NCI-H2029 treated with DMSO at 0.1 percent for 48 hours (cell line): ENCODE measurements around the gene ERC2.

Source experiments
- DNase-seq: peaks from one replicate; lab custom pipeline; 2025; lab: John Stamatoyannopoulos, UW

Gene ERC2

DNA sequence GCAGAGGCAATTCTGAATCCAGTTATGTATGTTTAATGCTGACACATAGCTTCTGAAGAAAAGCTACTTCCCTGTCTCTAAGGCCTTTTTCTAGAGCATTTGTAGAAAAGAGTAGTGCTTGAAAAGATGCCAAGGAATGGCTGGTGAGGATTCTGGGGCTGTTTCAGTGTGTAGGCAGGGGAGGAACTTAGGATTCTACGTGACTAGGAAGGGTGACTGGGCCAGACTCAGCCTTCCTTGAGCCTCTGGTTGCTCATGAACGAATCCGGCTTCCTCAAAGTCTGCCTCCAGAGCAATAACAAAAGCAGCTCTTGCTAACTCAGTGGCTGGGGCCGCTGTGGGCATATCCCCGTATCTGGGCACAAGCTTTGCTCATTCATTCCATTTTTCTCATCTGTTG, 876.4 kb downstream of the ERC2 start:
- no peak for DNase-seq

GRCh38 chr3:55588146-55588765, 880.0 kb downstream of the ERC2 start:
- DNase-seq: no peak

- DNase-seq: no peak
Observed at GRCh38 chr3:55585856-55586255, 882.4 kb downstream of the ERC2 start.

GRCh38 chr3:55584716-55585368, 883.4 kb downstream of the ERC2 start:
- no peak for DNase-seq

GRCh38 chr3:55584030-55584429, 884.2 kb downstream of the ERC2 start:
- DNase-seq: no peak

GRCh38 chr3:55583475-55583874, 884.8 kb downstream of the ERC2 start:
- DNase-seq: no peak

- DNase-seq: no peak
Observed at GRCh38 chr3:55579496-55579895, 888.8 kb downstream of the ERC2 start.

DNA sequence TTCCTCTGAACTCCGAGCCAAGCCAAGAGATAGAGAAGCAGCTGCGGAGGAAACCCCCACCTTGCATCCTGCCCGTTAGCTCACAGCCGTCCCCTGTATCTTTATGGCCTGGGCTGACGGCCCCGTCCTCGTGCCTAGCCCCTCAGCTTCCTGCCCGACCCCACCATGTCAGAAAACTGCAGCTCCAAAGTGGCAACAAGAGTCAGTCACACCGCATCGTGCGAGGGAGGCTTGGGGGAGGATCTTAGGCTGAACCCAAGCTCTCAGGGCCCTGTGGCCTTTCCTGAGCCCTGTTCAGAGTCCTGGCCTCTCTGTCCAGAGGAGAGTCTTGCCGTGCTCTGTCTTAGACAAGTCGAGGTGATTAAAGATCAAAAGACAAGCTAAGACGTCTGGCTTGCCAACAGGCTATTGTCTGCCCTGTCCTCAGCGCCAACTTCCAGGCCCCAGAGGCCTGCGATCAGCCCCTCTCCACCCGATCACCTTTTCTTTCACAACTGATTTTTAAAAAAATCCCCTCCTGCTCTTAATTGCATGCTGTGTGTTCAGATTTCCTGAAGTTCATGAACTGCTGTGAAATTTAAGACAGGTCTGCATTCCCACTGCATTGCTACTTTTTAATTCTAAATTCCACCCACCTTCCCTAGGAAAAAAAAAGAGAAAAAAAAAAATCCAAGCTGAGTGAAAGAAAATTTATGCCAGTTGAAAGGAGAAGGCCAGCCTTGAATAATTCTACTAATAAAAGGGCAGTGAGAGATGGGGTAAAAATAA, 891.5 kb downstream of the ERC2 start:
- no peak for DNase-seq

GRCh38 chr3:55574671-55575070, 893.6 kb downstream of the ERC2 start:
- DNase-seq: no peak

GRCh38 chr3:55572816-55573215, 895.5 kb downstream of the ERC2 start:
- DNase-seq: no peak

GRCh38 chr3:55571913-55572312, 896.4 kb downstream of the ERC2 start:
- DNase-seq: peak; percentile 62

DNA sequence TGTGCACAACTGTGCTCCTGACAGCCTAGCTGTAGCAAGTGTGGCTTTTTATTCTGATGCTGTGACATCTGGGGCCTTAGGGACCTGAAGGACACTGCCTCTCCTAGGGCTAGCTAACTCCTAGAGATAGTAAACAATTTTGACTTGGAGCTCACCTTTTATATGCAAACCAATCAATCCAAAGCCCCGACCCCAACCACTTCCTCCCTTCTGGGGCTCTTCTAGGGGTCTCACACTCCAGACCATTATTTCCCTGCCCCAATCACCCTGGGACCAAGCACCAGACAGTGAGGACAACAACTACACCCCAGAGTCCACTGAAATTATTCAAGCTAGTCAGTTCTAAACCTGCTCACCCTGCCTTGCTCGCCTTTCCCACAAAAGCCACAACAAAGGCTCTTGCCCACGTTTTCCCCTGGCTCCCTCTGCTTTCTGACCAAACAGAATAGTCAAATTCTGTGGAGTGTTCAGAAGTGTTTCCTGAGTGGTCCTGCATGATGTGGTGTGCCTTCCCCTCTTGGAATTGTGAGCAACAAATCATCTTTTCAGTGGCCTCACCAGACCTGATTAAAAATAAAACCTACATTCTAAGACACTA, 897.0 kb downstream of the ERC2 start:
- DNase-seq: no peak

DNA sequence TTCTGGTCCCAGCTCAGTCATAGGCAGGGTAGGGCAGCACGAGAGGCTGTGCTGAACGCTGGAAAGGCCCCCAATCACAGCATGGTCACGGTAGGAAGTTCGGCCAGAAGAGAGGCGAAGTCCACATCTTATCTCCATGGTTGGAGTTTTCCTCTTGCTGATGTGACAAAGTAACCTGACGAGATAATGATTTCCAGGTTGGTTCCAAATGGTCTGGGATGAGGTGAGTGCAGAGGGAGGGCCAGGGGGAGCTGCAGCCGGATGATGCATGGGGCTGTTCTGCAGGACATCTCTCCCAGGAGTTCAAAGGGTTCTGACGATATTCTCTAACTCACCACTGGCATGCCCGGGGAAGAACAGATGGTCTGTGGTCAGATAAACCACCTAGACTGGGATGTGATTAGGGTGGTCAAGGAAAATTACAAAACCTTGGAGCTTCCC, 898.0 kb downstream of the ERC2 start:
- no peak for DNase-seq

DNA sequence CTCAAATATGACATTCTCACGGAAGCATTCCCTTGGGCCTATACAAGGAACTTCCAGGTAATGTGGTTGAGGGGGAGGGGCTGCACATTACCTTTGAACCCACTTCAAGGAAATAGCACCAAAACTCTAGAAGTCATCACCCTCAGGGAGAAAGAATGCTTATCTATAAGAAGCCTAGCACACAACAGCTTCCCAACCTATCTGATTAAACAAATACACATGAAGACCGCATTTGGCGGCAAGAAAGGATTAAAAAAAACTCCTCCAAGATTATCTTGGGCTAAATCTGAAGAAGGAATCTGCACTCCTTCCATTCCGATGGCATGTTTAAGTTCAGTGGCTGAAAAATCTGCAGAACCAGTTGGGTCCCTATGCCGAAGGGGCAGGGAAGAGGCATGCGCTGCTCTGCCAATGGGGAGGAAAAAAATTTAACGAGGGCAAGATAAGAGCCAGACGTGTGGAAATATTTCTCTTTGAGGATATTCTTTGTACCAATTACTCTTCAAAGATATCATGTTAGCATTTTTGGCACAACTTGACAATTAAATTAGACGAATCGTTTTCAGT, 899.2 kb downstream of the ERC2 start:
- no peak for DNase-seq

DNA sequence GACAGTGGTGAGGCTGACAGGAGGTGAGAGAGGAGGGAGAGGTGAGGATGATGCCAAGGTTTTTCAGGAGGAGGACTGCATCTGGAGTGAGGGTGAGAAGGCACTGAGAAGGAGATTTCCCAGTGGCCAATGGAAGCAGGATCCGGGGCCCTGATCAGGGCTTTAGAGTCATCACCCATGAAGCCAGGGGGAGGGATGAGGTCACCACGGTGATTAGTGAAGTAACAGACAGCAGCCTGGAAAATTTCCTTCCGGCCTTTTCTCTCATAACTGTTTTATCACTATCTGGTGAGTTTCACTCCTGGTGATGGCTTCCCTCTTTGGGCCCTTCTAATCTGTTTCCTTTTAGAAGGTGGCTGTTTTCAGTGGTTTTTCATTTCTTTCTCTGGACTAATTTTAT, 900.7 kb downstream of the ERC2 start:
- DNase-seq: no peak

DNA sequence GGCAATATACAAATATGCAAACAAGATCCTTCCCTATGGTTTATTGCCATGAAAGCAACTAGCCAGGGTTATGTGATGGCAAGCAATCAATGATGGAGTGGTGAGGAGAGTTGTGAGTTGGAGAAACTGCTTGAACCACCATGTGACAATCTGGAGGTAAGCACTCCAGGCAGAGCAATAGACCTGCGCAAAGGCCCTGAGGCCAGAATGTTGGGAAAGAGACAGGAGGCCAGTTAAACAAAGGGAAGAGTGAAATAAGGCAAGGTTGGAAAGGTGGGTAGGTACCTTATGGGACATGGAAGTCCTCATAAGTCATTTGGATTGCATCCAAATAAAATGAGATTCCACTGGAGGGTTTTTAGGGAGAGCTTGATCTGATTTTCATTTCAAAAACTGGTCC, 901.1 kb downstream of the ERC2 start:
- DNase-seq: no peak

DNA sequence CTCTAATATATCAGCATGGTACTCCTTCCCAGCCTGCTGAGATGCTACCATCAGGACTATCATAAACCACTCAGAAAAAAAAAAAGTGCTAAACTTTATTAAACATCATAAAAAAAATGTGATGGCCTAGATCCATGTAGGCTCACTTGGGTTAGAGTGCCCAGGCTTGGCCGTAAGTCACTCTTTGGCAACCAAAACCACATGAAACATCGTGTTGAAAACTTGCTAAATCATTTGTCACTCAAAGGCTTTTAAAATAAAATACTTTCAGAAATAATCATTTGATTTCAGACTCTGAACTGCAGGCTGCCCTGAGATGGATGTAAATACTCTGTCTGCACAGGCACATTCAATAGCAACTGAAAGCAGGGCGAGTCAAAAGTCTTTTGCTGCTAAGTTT, 902.7 kb downstream of the ERC2 start:
- no peak for DNase-seq

GRCh38 chr3:55564726-55565125, 903.5 kb downstream of the ERC2 start:
- no peak for DNase-seq

- DNase-seq: no peak
Observed at GRCh38 chr3:55562700-55563099, 905.6 kb downstream of the ERC2 start.

DNA sequence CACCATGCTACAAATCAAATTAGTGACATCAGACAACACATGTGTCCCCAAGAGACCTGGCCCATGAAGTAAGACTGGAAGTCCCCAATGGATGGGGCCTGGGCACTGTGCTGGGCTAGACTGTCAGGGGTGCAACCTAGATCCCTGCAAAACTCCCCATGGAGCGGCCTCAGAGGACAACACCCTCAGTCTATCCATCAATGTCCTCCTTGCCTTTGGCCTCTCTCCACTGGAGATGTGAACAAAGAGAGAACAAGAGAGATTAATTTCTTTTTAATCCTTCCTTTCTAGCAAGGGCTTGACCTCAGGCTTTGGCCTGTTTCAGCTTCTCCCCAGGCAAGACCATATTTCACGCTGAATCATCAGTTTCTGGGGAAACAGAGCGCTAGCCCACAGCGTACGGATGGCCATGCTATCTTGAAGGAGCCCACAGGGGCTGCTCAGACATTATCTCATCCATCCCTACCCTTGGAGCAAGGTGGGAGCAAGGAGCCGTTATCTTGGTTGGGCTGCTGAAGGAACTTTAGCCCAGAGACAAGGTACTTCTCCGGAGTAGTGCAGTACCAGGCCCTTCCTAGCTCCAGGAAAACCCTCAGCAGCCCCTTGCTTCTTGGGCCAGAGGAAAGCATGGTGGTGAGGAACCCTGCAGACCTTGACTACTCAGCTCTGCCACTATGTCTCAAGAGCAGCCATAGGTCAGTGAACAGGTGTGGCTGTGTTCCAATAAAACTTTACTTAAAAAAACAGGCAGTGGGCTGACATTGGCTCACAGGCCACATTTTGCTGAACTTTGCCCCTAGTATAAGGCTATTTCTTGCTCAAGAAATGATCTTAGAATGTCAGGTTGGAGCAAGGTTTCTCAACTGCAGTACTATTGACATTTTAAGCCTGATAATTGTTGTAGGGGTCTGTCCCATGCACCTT, 908.5 kb downstream of the ERC2 start:
- DNase-seq: no peak

DNA sequence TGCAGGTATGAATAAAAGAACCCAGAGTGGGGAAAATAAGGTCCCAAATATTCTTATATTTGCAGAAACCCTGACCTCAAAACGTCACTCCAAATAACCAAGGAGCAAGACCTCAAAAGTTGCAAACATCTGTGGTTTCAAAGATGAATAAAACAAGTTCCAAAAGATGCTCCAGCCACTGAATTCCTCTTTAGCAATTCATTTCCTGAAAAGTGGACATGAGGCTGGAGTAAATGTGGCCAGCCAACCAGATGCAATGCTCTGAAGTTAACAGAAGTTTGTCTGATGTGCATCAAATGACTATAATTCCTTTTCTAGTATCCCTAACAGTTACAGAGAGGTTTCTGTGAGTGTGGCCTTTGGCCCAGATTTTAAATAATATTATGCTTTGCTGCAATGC, 910.0 kb downstream of the ERC2 start:
- DNase-seq: no peak
